ENCODE data around the gene HS3ST4.

GRCh38 chr16:26050472-26050871, 358.7 kb downstream of the HS3ST4 start:
- no peak for TF ChIP-seq EZH2 (IDR thresholded peaks at IDR 0.05; ENCODE audit: borderline replicate concordance, insufficient read depth, low read depth, low read length, poor library complexity, severe bottlenecking)
- no peak for TF ChIP-seq CTCF (IDR thresholded peaks at IDR 0.05)

Data from B cell (primary cell).